GM18867 (cell line): ENCODE results near the gene THBD.

ENCODE experiments used
- ATAC-seq: cut with Tn5 transposase; IDR thresholded peaks from one replicate; pipeline ENCODE4 v1.9.1; 2021; ENCODE audit warnings: mild to moderate bottlenecking, moderate library complexity; ENCODE audit not compliant: unreplicated experiment

The THBD gene

GRCh38 chr20:23063168-23063567 lies 13.7 kb upstream of the THBD start:
- no peak for ATAC-seq

- ATAC-seq, result no peak
These were observed 13.2 kb upstream of the THBD start for GRCh38 chr20:23062632-23063031.

GRCh38 chr20:23061734-23062561 lies 12.5 kb upstream of the THBD start:
- ATAC-seq, result no peak

- ATAC-seq, result no peak
These were observed 11.8 kb upstream of the THBD start for GRCh38 chr20:23061262-23061661.

GRCh38 chr20:23060629-23061028 lies 11.2 kb upstream of the THBD start:
- ATAC-seq, result no peak

- ATAC-seq, result no peak
These were observed 10.4 kb upstream of the THBD start for GRCh38 chr20:23059846-23060245.

- ATAC-seq, result no peak
These were observed 9.5 kb upstream of the THBD start for GRCh38 chr20:23059001-23059400.

- ATAC-seq, result no peak
These were observed 8.8 kb upstream of the THBD start for GRCh38 chr20:23058240-23058639.

GRCh38 chr20:23052904-23053303 lies 3.4 kb upstream of the THBD start:
- no peak for ATAC-seq

- no peak for ATAC-seq
These were observed 1.6 kb upstream of the THBD start for GRCh38 chr20:23050847-23051627.

- ATAC-seq, result no peak
These were observed 785 bp upstream of the THBD start for GRCh38 chr20:23050076-23050838.

GRCh38 chr20:23048283-23049200 lies 930 bp downstream of the THBD start:
- no peak for ATAC-seq

GRCh38 chr20:23047738-23048214 lies 1.7 kb downstream of the THBD start:
- ATAC-seq, result no peak

GRCh38 chr20:23047001-23047737 lies 2.3 kb downstream of the THBD start:
- no peak for ATAC-seq

GRCh38 chr20:23046431-23046830 lies 3.0 kb downstream of the THBD start:
- no peak for ATAC-seq

GRCh38 chr20:23043376-23043775 lies 6.1 kb downstream of the THBD start:
- no peak for ATAC-seq

- no peak for ATAC-seq
These were observed 7.2 kb downstream of the THBD start for GRCh38 chr20:23042270-23042669.

- no peak for ATAC-seq
These were observed 9.5 kb downstream of the THBD start for GRCh38 chr20:23039885-23040508.
